GM12878 (cell line): ENCODE measurements around the gene TOB2. TPM values are rescaled to one million over a fixed set of nuclear protein-coding genes. Genes with fewer than 3 reads are reported as not detected.

Experiments used
- ATAC-seq: fragments of 200-7000 bp; cut with Tn5 transposase; 3 replicates; pipeline ENCODE4 v1.9.1; 2020; ENCODE audit warnings: mild to moderate bottlenecking, moderate library complexity
- BruUV-seq: library from RNA; stranded (reverse); fragments of 400-500 nt; replicated peaks from 2 replicates; lab custom pipeline; 2021; lab: Mats Ljungman, UMichigan
- CTCF ChIA-PET: fragments of 300-600 bp; sonication (Branson Sonifier 250); formaldehyde crosslinking; extraction: SDS; loops from one replicate; lab custom pipeline; 2021; ENCODE audit warnings: inconsistent platforms; lab: Yijun Ruan, JAX
- POLR2A ChIA-PET: fragments of 350-600 bp; formaldehyde crosslinking; extraction: SDS; loops from one replicate; lab custom pipeline; 2021; ENCODE audit warnings: inconsistent platforms; lab: Charles Lee
- RAD21 ChIA-PET: fragments of 300-600 bp; sonication (Branson Sonifier 250); formaldehyde crosslinking; loops from one replicate; lab custom pipeline; 2023; ENCODE audit warnings: antibody characterized with exemption; ENCODE audit not compliant: unreplicated experiment; lab: Charles Lee
- SMC1A ChIA-PET: fragments of 300-600 bp; sonication (Branson Sonifier 250); formaldehyde crosslinking; loops from one replicate; lab custom pipeline; 2023; ENCODE audit not compliant: unreplicated experiment, uncharacterized antibody; lab: Charles Lee
- DNase-seq: peaks from one replicate; pipeline ENCODE4 v3.0.0-alpha.2; 2011; ENCODE audit warnings: low read depth, low spot score
- FAIRE-seq: peaks from 3 replicates; lab custom pipeline; 2011; peaks lifted over from hg19 to GRCh38; lab: Jason Lieb, UNC
- H2AFZ ChIP-seq: 2 replicates; pipeline ENCODE4 v1.6.0; 2011; ENCODE audit warnings: low read depth, low read length, control low read depth; ENCODE audit not compliant: control insufficient read depth
- H3K27ac ChIP-seq: 2 replicates; pipeline ENCODE4 v1.5.1; 2011; ENCODE audit warnings: control low read depth; ENCODE audit not compliant: control insufficient read depth, insufficient read depth
- H3K27me3 ChIP-seq, 2 experiments: replicated peaks in 1 of 2; 2 replicates each; pipeline versions ENCODE4 v1.6.0 to v1.6.1; 2011; ENCODE audit warnings: low read length in 1 of 2; ENCODE audit not compliant: control insufficient read depth in 2 of 2, insufficient read depth in 2 of 2
- H3K36me3 ChIP-seq, 2 experiments: 2 replicates each; pipeline ENCODE4 v1.5.1; 2011; ENCODE audit warnings: low read length in 1 of 2; ENCODE audit not compliant: control insufficient read depth in 2 of 2, insufficient read depth in 2 of 2
- H3K4me1 ChIP-seq: 2 replicates; pipeline ENCODE4 v1.6.1; 2011; ENCODE audit warnings: mild to moderate bottlenecking, low read length, moderate library complexity, mixed read lengths; ENCODE audit not compliant: control insufficient read depth, insufficient read depth
- H3K4me2 ChIP-seq: 2 replicates; pipeline ENCODE4 v1.6.0; 2011; ENCODE audit warnings: control low read depth; ENCODE audit not compliant: control insufficient read depth, insufficient read depth
- H3K4me3 ChIP-seq: fragments of 200-600 bp; sonication (generic); 2 replicates; pipeline ENCODE4 v1.5.1; 2016
- H3K79me2 ChIP-seq: 2 replicates; pipeline ENCODE4 v1.6.0; 2011; ENCODE audit warnings: low read length; ENCODE audit not compliant: control insufficient read depth, insufficient read depth
- H3K9ac ChIP-seq: 2 replicates; pipeline ENCODE4 v1.8.0; 2011; ENCODE audit warnings: low read length, control low read depth, mixed read lengths; ENCODE audit not compliant: control insufficient read depth, insufficient read depth
- H3K9me3 ChIP-seq: replicated peaks from 3 replicates; pipeline ENCODE4 v1.5.1; 2011; ENCODE audit warnings: mild to moderate bottlenecking, low read length; ENCODE audit not compliant: control insufficient read depth, insufficient read depth
- H4K20me1 ChIP-seq: 2 replicates; pipeline ENCODE4 v1.6.0; 2011; ENCODE audit not compliant: control insufficient read depth, insufficient read depth
- FOXK2 ChIP-seq: fragments of 450-650 bp; IDR thresholded peaks from 2 replicates; pipeline ENCODE4 v1.6.1; 2017; ENCODE audit warnings: mild to moderate bottlenecking, moderate library complexity
- KLF5 ChIP-seq: fragments of 450-650 bp; IDR thresholded peaks from 2 replicates; pipeline ENCODE4 v1.6.1; 2014; ENCODE audit warnings: mild to moderate bottlenecking; ENCODE audit not compliant: partially characterized antibody
- STAT1 ChIP-seq: fragments of 450-650 bp; conservative IDR thresholded peaks from 2 replicates; pipeline ENCODE4 v1.6.1; 2014; ENCODE audit warnings: antibody characterized with exemption, mild to moderate bottlenecking
- TBL1XR1 ChIP-seq: IDR thresholded peaks from 2 replicates; pipeline ENCODE4 v1.6.1; 2012; ENCODE audit warnings: low read depth, low read length, improper control_type of control experiment
- WGBS: methylation state at CpG from one replicate; pipeline ENCODE4 v1.1.6; 2016; ENCODE audit warnings: low lambda C conversion rate; ENCODE audit not compliant: insufficient replicate concordance, insufficient coverage; ENCODE audit errors: missing lambda C conversion rate; 5-methylcytosine and 5-hydroxymethylcytosine counted together
- in situ Hi-C: fragments of 300-500 bp; cut with MboI; formaldehyde crosslinking; loops from 9 replicates; pipeline ENCODE4 v1.14.3; 2018; ENCODE audit warnings: mixed read lengths
- intact Hi-C: fragments of 100-400 bp; cut with micrococcal nuclease; formaldehyde crosslinking; loops from one replicate; pipeline ENCODE4 v1.14.2; 2022; ENCODE audit not compliant: unreplicated experiment
- polyA plus RNA-seq, 11 experiments: library from polyadenylated mRNA; depleted of rRNA in 4 of 11; unstranded in 6 of 11; stranded (reverse) in 5 of 11; fragments of >200 nt; fragmentation: Nextera tagmentation in 4 of 11; fragmentation: Illumina TruSeq in 1 of 11; extraction: Ambion mirVana in 4 of 11; extraction: Trizol in 1 of 11; gene quantifications; 1 replicate in 1 of 11; 2 replicates in 10 of 11; pipeline versions ENCODE4 v1.2.1 to v1.2.3, GENCODE V29; 2011 to 2016; ENCODE audit warnings: inconsistent platforms in 2 of 11, missing spikeins in 2 of 11, low read depth in 1 of 11
- total RNA-seq, 4 experiments: library from RNA; depleted of rRNA in 3 of 4; stranded (reverse); fragments of >200 nt in 3 of 4; fragmentation: Illumina TruSeq in 1 of 4; extraction: Trizol in 1 of 4; gene quantifications; 2 replicates each; pipeline versions ENCODE4 v1.2.1 to v1.2.3, GENCODE V29; 2013 to 2021
- TF ChIP-seq, protein P1 (sequence below): IDR thresholded peaks from 2 replicates; pipeline ENCODE4 v1.6.1; 2012; ENCODE audit warnings: low read depth, low read length, improper control_type of control experiment

TOB2 gene
- total and polyA plus RNA-seq, 10 of the 15 experiments (the other 5 are each of a cell fraction or from before 2014, with no cell fraction given) = 4.5 to 32.0 (median 15.1) TPM

- Histone ChIP-seq H3K27ac (no peak overlapping the region), H3K36me3 (no peaks in the 10 kb centered on the region; a peak in 1 of 4 replicates), H3K4me2 (no peak overlapping the region), H3K9me3 (no peaks in the 10 kb centered on the region), H3K79me2 (no peaks in the 10 kb centered on the region), H3K9ac (no peak overlapping the region), H4K20me1 (no peaks in the 10 kb centered on the region), H3K4me1 (no peaks in the 10 kb centered on the region), H3K27me3 (no peaks in the 10 kb centered on the region), H2AFZ (no peak overlapping the region), H3K4me3 (no peak overlapping the region)
- no peak for TF ChIP-seq TBL1XR1
- TF ChIP-seq FOXK2 = no peak
- TF ChIP-seq, protein P1, sequence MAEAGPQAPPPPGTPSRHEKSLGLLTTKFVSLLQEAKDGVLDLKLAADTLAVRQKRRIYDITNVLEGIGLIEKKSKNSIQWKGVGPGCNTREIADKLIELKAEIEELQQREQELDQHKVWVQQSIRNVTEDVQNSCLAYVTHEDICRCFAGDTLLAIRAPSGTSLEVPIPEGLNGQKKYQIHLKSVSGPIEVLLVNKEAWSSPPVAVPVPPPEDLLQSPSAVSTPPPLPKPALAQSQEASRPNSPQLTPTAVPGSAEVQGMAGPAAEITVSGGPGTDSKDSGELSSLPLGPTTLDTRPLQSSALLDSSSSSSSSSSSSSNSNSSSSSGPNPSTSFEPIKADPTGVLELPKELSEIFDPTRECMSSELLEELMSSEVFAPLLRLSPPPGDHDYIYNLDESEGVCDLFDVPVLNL = no peak
- no peak for TF ChIP-seq KLF5
- TF ChIP-seq STAT1 = no peak
- no peak for DNase-seq
- ChIA-PET POLR2A (no interaction called here), SMC1A (no interaction called here), RAD21 (no interaction called here), CTCF (interaction anchor here (1.4 kb wide), 1 partner anchor 130 kb away, joined by 4 read pairs; no protein-coding TSS in a partner anchor)
- in situ Hi-C loops = no loop called here
- ATAC-seq = no peak
- intact Hi-C loops = no loop called here
- no TSS peak for BruUV-seq
- 73% methylated on average over 19 of the region's 19 CpGs for WGBS
- FAIRE-seq = no peak
These were observed 49.3 kb downstream of the TOB2 start for GRCh38 chr22:41397143-41397811.
